ENCODE results near the gene TAS1R3.

GRCh38 chr1:1305300-1306069, 25.6 kb upstream of the TAS1R3 start:
- TF ChIP-seq, protein P1, sequence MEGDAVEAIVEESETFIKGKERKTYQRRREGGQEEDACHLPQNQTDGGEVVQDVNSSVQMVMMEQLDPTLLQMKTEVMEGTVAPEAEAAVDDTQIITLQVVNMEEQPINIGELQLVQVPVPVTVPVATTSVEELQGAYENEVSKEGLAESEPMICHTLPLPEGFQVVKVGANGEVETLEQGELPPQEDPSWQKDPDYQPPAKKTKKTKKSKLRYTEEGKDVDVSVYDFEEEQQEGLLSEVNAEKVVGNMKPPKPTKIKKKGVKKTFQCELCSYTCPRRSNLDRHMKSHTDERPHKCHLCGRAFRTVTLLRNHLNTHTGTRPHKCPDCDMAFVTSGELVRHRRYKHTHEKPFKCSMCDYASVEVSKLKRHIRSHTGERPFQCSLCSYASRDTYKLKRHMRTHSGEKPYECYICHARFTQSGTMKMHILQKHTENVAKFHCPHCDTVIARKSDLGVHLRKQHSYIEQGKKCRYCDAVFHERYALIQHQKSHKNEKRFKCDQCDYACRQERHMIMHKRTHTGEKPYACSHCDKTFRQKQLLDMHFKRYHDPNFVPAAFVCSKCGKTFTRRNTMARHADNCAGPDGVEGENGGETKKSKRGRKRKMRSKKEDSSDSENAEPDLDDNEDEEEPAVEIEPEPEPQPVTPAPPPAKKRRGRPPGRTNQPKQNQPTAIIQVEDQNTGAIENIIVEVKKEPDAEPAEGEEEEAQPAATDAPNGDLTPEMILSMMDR (conservative IDR thresholded peaks at IDR 0.05; ENCODE audit: low read depth, low read length) = no peak
- TF ChIP-seq RFX5 (IDR thresholded peaks at IDR 0.05; ENCODE audit: low read depth, low read length) = no peak
